Esophagus muscularis mucosa (tissue), 4 donors: ENCODE data around the gene BICD2.

Source experiments
- EP300 ChIP-seq: sonication (generic); formaldehyde crosslinking; IDR thresholded peaks from one replicate; pipeline ENCODE4 v1.6.1; 2017; ENCODE audit warnings: antibody characterized with exemption
- POLR2A ChIP-seq: fragments of 450-650 bp; IDR thresholded peaks from one replicate; pipeline ENCODE4 v1.6.1; 2017; ENCODE audit warnings: antibody characterized with exemption, moderate library complexity, mild to moderate bottlenecking, low read depth
- TF ChIP-seq, protein P1 (sequence below), 3 experiments: fragments of 200-600 bp in 2 of 3; fragments of 450-650 bp in 1 of 3; sonication (generic) in 2 of 3; IDR thresholded peaks; one replicate each; pipeline ENCODE4 v1.5.1; 2017 to 2019; ENCODE audit warnings: antibody characterized with exemption in 3 of 3, mild to moderate bottlenecking in 2 of 3, moderate library complexity in 1 of 3

DNA sequence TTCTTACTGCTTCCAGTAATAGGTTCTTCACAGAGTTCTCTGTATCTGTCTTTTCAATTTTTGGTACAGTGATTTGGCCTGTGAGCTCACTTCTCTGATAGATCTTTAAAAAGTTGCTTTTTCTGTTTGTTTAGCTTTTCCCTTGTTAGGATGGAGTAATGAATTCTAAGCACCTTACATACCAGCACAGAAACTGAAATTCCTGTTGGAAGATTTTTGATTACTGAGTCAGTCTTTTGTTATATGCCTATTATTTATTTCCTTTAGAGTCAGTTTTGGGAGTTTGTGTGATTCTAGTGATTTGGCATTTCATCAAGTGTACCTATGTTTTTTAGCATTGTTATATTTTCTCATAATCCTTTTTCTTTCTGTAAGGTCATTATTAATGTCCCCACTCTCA is 57.1 kb downstream of the BICD2 start:
- TF ChIP-seq POLR2A, result no peak
- TF ChIP-seq, protein P1, sequence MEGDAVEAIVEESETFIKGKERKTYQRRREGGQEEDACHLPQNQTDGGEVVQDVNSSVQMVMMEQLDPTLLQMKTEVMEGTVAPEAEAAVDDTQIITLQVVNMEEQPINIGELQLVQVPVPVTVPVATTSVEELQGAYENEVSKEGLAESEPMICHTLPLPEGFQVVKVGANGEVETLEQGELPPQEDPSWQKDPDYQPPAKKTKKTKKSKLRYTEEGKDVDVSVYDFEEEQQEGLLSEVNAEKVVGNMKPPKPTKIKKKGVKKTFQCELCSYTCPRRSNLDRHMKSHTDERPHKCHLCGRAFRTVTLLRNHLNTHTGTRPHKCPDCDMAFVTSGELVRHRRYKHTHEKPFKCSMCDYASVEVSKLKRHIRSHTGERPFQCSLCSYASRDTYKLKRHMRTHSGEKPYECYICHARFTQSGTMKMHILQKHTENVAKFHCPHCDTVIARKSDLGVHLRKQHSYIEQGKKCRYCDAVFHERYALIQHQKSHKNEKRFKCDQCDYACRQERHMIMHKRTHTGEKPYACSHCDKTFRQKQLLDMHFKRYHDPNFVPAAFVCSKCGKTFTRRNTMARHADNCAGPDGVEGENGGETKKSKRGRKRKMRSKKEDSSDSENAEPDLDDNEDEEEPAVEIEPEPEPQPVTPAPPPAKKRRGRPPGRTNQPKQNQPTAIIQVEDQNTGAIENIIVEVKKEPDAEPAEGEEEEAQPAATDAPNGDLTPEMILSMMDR (IDR thresholded peaks at IDR 0.05), result no peak
- TF ChIP-seq EP300, result no peak
